Activated CD8-positive, alpha-beta memory T cell treated with anti-CD3 and anti-CD28 coated beads, Interleukin-2, amount 50 U/mL, for 24 hours (primary cell): ENCODE data around the gene GSKIP.

ENCODE experiments used
- DNase-seq: peaks from one replicate; pipeline ENCODE4 v3.0.0-alpha.2; 2020; ENCODE audit errors: extremely low read depth

Gene GSKIP

DNA sequence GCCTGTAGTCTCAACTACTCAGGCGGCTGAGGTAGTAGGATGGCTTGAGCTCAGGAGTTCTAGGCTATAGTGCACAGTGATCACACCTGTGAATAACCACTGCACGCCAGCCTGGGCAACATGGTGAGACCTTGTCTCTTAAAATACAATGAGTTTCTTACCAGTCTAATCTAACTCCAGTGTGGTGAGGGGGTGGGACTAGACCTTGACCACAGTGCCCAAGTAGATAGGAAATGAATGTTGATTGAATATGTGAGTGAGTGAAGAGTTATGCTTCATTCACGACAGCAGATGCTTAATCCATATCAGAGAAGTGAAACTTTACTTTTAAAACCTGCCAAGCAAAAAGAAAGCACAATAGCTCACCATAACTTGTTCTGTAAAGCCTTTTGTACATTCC is 17.4 kb downstream of the GSKIP start:
- no peak for DNase-seq

DNA sequence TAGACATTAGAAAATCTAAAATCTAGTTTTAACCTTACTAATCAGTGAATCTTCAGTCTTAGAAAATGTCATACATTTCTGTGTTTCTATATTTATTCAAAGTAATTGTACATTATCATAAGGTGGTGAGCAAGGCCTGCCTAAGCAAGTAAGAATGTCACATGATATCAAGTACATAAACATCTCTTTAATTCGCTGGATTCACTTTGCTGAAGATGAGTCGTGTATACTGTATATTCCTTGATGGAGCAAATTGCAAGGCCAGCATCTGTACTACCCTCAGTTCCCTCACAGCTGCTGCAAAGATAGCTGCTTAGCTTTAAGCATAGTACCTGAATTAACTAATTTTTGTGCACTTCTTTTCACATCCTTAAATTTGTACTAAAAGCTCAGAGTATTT is 20.1 kb downstream of the GSKIP start:
- DNase-seq, result no peak

DNA sequence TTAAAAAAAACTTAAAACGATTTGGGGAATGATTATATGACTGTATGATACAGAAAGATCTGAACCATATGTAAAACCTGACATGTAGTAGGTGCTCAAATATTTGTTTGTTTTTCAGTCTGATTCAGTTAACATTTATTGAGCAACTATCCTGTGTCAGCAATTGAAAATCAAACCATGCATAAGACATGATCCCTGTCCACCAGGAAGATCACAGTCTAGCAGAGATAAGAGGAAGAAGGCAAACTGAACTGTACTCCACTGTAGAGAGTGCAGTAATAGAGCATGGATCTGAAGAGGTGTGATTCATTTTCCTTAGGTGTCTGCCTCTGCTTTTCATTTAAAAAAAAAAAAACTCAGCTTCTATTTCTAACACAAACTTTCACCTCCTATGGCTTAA is 20.7 kb downstream of the GSKIP start:
- DNase-seq, result no peak

DNA sequence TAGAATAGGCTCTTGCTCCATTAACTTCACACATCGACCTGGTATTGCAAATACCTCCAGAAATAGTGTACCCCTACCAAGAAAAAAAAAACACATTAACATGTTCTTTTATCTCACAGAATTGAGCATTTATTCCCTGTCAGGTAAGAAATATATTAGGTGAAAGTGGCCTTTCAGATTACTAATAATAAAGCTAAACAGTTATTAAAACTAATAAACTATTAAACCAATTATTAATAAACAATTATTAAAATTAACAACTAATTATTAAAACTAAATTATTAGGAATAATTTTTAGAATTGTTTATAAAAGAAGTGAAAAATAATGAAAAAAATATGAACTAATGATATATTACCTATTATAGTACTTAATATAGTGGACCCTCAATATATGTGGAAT is 21.4 kb downstream of the GSKIP start:
- DNase-seq, result no peak

DNA sequence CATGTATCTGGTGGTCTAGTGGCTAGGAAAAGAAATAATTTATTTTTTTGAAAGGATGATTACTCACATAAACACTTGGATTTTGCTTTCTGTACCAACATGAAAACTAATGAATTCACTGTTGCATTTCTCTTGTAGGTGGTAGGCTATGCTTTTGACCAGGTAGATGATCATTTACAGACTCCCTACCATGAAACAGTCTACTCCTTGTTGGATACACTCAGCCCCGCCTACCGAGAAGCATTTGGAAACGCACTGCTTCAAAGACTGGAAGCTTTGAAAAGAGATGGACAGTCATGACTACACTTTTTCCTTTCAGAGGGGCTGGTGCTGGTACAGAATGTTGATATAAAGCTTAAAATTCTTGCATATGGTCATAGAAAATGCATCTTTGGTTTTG is 22.1 kb downstream of the GSKIP start:
- no peak for DNase-seq

DNA sequence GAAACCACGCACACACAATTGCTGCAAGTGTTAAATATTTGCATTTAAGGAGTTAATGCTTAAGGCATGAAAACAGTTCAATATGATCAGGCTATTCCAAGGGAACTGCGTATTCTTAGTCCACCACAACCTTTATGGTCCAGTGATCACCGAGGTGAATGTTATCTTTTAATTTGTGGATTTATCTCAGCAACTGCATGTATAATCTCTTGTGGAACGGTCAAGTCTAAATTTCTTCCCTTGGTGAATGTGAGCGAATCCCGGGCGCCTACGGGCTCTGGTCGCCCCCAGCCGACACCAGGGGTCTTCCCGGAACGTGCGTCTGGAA is 27.6 kb downstream of the GSKIP start:
- no peak for DNase-seq

DNA sequence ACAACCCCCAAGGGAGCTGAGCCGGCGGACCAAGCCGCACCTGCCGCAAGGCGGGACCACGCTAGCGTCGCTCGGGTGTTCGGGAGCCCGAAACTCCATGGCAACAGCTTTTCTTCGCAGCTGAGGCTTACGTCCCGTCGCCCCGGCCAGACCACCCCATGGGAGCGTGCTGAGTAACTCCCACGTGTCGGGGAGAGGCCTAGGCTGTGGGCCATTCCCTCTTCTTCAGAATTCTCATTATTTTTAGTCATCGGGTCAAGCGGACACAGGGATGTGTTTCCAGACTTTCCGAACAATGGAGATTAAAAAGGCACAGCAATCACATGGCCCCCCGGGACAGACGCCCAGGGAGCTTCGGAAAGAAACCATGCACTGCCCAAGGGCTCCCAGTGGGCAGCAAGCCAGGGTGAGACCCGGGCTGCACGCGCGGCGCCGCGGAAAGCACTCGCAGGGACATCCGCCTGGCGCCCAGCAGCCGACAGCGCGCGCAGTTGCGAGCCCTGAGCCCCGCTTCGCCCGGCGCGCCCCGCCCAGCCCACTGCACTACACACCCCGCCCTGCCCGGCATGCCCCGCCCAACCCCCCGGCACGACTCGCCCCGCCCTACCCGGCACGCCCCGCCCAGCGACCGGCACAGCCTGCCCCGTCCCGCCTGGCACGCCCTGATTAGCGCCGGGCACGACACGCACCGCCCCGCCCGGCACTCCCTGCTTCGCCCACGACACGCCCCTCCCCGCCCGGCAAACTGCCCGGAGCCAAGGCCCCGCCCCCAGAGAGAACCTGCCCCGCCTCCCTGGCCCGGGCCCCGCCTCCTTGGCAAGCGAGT is 28.2 kb downstream of the GSKIP start:
- DNase-seq, result peak; percentile 96

DNA sequence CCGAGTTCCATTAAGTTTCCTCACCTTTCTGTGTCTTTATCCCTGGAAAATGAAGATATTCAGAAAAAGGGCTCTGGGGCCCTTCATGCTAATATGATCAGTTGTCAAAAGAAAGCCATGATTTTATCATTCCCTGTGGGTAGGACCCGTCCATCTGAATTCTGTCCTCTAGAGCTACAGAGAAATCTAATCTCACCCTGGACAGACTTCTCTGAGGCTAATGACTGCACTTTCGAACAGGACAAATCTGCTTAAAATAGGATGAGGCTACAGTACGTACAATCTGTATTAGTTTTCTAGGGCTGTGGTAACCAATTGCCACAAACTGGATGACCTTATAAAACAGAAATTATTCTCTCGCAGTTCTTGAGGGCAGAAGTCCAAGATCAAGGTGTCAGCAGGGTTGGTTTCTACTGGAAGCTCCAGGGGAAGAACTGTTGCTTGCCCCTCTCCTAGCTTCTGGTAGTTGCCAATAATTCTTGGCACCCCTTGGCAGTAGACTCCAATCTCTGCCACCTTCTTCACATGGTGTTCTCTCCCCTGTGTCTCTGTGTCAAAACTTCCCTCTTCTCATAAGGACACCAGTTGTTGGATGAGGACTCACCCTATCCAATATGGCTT is 29.9 kb downstream of the GSKIP start:
- DNase-seq, result no peak

DNA sequence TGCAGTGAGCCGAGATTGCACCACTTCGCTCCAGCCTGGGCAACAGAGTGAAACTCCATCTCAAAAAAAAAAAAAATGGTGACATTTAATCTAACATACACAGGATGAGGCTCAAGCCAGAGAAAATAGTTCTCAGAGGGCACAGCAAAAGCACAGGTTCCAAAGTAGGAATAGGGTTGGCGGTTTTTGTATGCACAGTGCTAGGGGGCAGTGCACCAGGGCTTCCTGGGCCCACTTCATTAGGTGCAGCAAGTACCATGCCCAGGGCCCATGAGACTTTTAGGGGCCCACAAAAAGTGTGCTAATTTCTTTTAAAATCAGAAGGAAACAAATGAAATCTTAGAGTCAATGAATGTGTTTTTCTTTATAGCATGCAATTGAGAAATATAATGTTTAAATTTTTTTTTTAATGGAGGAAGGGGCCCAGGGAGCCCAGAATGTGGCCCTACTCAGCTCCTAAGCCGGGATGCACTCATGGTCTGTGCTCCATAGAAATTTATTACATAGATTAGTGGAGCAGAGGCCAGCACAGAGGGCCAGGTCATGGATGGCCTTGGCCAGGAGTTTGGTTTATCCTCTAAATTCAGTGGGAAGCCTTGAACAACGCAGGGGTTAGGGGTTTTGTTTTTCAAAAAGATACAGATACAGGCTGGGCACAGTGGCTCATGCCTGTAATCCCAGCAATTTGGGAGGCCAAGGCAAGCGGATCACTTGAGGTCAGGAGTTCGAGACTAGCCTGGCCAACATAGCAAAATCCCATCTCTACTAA is 30.9 kb downstream of the GSKIP start:
- DNase-seq, result no peak

DNA sequence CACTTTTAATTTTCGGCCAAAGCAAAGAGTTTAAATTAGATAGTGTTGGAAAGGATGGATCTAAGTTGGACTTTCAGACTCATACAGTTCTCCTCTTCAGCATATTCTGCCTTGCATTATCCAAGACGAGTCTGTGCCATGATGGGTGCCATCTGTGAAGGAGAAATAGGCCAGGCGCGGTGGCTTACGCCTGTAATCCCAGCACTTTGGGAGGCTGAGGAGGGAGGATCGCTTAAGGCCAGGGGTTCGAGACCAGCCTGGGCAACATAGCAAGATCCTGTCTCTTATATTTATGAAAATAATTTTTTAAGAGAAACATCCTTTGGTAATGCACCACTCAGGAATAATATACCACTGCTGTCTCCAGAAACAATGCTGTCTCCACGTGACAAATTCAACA is 35.1 kb downstream of the GSKIP start:
- no peak for DNase-seq

DNA sequence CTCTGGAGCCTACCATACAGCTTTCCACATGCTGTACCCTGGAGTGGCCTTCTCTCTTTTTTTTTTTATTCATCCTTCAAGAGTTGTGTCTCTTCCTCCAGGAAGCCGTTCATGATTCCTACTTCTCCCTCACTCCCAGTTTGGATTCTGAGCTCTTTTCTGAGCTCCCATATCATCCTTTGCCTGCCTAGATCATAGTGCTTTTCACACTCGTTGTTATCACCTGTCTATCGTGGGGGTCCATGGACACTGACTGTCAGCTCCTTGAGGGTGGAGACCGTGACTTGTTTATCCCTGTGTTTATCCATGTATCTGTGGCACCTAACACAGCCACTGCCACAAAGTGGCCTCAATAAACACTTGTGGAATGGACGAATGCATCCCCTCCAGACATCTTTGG is 35.6 kb downstream of the GSKIP start:
- no peak for DNase-seq

DNA sequence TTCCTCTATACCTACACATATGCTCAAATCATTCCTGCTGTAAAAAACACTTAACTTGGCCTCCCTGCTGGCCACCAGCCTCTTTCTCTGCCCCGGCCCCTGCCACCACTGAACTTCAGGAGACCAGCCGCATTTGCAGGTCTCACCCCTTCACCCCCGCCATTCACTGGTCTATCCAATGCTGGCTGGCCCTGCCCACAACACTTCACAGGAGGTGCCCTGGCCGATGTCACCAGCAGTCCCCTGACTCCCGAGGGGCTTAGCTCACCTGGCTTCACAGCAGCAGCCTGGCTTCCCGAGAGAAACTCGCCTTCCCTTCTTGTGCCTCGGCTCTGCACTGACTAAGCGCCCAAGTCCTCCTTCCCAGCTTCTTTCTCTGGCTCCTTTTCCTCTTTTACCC is 36.1 kb downstream of the GSKIP start:
- DNase-seq, result no peak

DNA sequence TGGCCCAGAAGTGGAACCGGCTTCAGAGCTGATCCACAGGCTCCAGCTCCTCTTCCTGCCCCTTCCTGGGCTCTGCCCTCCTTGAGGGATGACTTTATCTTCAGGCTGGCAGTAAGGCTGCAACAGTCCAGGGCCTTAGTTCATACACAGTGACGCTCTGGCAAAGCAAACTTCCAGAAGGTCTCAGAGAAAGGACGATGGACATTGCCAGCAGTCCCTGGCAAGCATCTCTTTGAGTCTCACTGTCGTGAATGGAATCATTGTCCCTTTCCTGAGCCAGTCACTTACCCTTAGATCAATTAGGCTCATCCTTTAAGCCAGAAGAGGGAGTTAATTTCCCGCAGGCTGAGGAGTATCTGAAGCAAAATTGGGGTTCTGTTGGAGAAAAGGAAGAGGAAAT is 37.2 kb downstream of the GSKIP start:
- DNase-seq, result no peak

DNA sequence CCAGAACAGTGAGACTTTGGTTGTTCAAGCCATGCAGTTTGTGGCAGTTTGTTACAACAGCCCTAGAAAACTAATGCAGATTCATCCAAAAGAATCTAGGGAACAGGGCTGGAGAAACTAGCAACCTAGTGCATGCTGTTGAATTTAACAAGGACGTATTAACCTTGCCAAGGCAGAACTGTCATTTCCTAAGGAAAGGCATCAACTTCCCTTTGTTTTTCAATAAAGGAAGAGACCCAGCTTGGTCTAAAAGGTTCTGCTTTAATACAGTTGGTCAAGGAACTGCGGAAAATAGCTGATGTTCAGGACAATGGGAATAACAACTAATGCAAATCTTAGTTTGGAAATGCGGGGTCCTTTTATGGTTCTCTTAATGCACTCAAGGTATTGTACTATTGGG is 40.1 kb downstream of the GSKIP start:
- DNase-seq, result no peak

DNA sequence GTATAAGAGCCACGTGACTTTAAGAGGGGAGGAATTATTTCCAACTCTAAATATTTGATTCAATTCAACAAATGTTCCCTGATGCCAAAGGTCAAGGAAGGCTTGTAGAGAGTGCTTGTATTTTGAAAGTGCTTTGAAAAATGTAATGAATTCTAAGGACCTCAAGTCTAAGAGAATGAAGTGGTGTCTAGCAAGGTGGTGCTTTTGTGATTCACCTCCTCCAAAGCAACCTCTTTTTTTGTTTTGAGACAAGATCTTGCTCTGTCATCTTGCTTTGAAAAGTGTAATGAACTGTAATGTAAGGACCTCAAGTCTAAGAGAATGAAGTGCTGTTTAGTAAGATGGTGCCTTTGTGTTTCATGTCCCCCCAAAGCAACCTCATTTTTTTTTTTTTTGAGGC is 42.4 kb downstream of the GSKIP start:
- DNase-seq, result no peak

DNA sequence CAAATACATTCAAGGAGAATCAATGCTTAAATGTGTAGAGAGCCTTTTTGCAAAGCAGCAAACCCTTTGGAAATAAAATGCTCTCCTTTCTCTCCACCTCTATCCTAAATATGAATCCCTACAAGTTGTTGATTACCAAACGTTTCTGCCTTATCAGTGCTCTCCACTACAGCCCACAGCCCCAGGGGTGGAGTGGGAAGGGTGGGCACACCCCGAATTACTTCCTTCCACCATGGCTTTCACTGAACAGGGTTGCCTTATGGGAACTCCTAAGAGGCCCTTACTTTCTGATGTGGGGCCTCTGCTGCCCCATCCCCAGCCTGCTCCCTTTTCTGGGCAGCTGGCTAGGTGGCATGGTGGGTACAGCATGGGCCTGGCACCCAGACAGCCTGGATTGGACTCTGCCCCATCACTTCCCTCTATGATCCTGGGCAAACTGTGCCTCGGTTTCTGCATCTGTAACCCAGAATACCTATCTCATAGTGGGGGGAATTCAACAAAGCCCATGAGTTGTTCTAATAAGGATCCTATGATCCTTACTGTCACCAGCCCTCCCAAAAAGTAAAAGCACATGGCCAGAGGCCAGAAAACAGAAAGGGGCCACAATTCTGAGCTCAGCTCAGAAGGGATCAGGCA is 44.7 kb downstream of the GSKIP start:
- DNase-seq, result no peak

DNA sequence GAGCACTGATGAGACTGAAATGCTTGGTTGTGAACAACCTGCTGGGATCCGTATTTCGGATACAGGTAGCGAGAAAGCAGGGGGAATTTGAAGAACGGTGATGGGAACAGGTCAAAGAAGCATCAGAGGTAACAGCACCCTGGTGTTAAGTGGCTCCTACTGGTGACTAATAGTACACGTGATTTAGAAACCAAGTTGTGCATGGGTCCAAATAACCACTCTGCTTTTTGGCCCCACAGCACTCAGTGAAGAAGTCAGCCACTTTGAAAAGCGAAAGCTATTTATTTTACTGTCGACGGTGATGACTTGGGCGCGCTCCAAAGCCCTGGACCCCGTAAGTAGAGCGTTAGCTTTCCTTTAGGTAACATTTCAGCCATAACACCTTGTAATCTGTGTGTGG is 45.3 kb downstream of the GSKIP start:
- no peak for DNase-seq

DNA sequence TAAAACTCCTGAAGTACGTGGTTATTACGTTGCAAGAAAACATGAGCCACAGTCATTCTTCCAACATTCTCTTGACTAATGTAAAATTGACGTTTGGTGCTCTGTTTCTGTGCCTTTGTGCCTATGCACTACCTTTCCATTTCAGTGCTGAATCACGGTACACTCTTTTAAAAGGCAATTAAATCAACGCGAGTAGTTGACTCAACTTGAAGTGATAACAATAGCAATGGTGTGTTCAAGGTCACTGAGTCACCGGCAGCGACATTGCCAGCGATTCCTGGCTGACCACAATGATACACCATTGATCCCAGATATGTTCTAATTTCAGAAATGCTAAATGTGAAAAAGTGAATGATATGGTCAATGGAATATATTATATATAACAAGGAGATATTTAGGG is 46.4 kb downstream of the GSKIP start:
- DNase-seq, result no peak

DNA sequence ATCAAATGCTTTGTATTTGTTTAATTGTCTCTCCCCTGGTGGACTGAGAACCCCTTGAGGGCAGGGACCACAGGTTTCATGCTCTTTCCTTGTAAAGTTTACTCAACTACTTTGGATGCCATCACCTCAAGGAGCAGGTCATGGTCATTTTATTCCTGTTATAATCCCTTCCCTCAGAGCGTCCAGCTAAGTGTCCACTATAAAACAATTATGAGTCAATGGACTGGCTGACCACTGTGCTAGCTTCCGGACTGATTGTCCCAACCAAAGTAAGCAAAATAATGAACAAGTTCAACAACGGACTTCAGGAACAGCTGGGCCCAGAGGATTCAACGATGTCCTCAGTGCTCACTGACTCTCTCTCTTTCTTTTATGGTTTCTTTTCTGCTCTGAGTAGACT is 46.8 kb downstream of the GSKIP start:
- no peak for DNase-seq

DNA sequence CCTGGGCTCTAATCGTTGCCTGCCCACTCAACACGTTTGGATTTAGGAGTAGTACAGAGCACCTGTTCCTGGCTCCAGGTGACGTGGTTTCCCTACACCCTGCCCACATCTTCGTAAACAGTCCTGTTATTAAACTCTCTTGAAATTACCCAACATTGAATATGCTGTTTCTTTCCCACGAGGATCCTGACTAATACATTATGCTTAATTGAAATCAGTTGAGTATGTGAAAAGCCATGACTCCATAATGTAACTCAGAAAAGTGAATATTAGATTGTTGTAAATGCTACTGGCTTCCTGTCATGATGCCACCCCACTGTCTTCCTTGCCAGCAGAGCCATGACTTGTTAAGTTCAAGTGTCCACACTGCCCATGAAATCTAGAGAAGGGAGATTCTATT is 50.2 kb downstream of the GSKIP start:
- DNase-seq, result no peak

DNA sequence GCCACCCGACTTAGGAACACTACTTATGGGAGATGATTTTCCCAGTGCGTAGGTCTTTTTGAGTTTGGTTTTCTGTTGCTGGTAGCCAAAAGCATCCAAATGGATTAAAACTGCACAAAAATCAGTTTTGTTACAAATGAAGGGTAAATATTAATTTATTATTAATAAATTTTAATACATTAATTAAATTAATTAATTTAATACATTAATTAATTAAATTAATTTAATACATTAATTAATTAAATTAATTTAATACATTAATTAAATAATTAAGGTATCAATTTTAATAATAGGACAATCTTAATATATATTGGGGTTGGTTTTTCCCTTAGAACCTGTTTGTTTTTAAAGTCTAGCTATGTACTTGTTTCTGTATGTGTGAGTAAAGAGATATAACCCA is 52.2 kb downstream of the GSKIP start:
- DNase-seq, result no peak

DNA sequence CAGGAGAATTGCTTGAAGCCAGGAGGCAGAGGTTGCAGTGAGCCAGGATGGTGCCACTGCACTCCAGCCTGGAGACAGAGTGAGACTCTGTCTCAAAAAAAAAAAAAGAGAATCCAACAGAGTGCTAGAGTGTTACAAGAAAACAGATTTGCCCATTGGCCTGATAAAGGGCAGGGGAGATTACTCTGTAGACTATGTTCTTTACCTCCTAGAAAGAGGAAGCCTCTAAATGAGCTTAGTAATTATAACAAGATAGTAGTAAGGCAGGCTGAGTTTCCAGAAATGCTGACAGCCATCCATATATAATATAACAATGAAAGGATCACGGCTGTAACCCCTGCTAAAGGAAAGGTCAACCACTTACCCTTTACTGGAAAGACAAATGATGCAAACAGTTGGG is 53.0 kb downstream of the GSKIP start:
- DNase-seq, result no peak

DNA sequence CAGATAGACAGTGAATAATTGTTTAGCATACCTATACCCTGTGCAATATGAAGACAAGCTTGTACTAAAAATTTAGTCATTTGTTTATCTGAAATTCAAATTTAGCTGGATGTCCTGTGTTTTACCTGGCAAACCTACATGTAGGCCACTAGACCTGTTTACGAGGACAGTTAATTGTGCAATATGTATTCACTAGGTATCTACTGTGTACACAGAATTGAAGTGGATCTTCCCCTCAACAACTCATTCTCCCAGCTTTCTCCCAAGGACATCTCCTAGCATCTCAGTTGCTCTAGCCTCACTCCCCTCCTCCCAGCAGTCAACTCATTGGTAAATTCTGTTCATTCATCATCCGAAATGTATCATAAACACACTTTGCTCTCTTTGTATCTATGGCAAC is 53.9 kb downstream of the GSKIP start:
- no peak for DNase-seq
